Measurements from ENCODE around the gene RRP36. TPM values are rescaled to one million over a fixed set of nuclear protein-coding genes. Genes with fewer than 3 reads are reported as not detected.
A peak's percentile ranks its signal among the peaks of the same experiment; 100 is the strongest.

The RRP36 gene
- total RNA-seq, 3 donors from 2014 or later, result 31.4 to 40.0 (median 37.1) TPM

GRCh38 chr6:43011207-43011606 lies 10.2 kb upstream of the RRP36 start:
- ATAC-seq, result no peak
- TF ChIP-seq CTCF (IDR thresholded peaks at IDR 0.05), result no peak
- Histone ChIP-seq H3K4me3 (no peak overlapping the region), H3K9me3 (no peaks in the 10 kb centered on the region), H3K36me3 (ENCODE audit: low read depth) (peaks cover 15% of the 10 kb centered on the region), H3K4me1 (ENCODE audit: low read depth) (peaks cover 22% of the 10 kb centered on the region)
- intact Hi-C loops (cut with DNase I, micrococcal nuclease), result no loop called here
- no peak for DNase-seq

- ATAC-seq (no peak), DNase-seq (no peak)
- Histone ChIP-seq H3K9me3 (no peaks in the 10 kb centered on the region), H3K4me1 (ENCODE audit: low read depth) (peaks cover 29% of the 10 kb centered on the region), H3K36me3 (ENCODE audit: low read depth) (peaks cover 14% of the 10 kb centered on the region), H3K4me3 (no peak overlapping the region)
- intact Hi-C loops (cut with DNase I, micrococcal nuclease), result no loop called here
- no peak for TF ChIP-seq CTCF (IDR thresholded peaks at IDR 0.05)
These were observed 9.1 kb upstream of the RRP36 start for GRCh38 chr6:43012364-43012763.

- Histone ChIP-seq H3K9me3 (no peaks in the 10 kb centered on the region), H3K36me3 (ENCODE audit: low read depth) (peaks cover 4% of the 10 kb centered on the region), H3K4me1 (ENCODE audit: low read depth) (peaks cover 29% of the 10 kb centered on the region), H3K4me3 (peak overlapping the region; percentile 31)
- intact Hi-C loops (cut with DNase I, micrococcal nuclease), result no loop called here
- ATAC-seq (no peak), DNase-seq (peak in 1 of 3 donors; percentile 28)
- no peak for TF ChIP-seq CTCF (IDR thresholded peaks at IDR 0.05)
These were observed 8.2 kb upstream of the RRP36 start for GRCh38 chr6:43013097-43013842.

- TF ChIP-seq CTCF (IDR thresholded peaks at IDR 0.05), result no peak
- Histone ChIP-seq H3K9me3 (no peaks in the 10 kb centered on the region), H3K4me3 (peak within 1 kb of the TSS; percentile 31), H3K36me3 (ENCODE audit: low read depth) (peaks cover 4% of the 10 kb centered on the region), H3K4me1 (ENCODE audit: low read depth) (peaks cover 29% of the 10 kb centered on the region)
- DNase-seq (peak; percentile 99), ATAC-seq (peak; percentile 98)
- intact Hi-C loops (cut with DNase I, micrococcal nuclease), result no loop called here
These were observed 7.5 kb upstream of the RRP36 start, which contains the start of the genes KLHDC3 and MEA1 for GRCh38 chr6:43013843-43014433. KLHDC3 (plus strand) TSS chr6:43014249; CDS start chr6:43017193, 2,944 bp downstream. MEA1 (minus strand) TSS chr6:43013946; CDS start chr6:43013813, 133 bp downstream.

- H3K4me1 ChIP-seq (ENCODE audit: low read depth), result peaks cover 29% of the 10 kb centered on the region
- intact Hi-C loops (cut with DNase I, micrococcal nuclease), result no loop called here
- no peaks in the 10 kb centered on the region for H3K9me3 ChIP-seq
- DNase-seq (no peak), ATAC-seq (no peak)
- peaks cover 4% of the 10 kb centered on the region for H3K36me3 ChIP-seq (ENCODE audit: low read depth)
- TF ChIP-seq CTCF (IDR thresholded peaks at IDR 0.05), result no peak
- H3K4me3 ChIP-seq, result peak overlapping the region; percentile 31
These were observed 7.0 kb upstream of the RRP36 start for GRCh38 chr6:43014434-43014909.
